HG02943 (cell line): ENCODE results near the gene ENPP6.
A peak's percentile ranks its signal among the peaks of the same experiment; 100 is the strongest.

ENCODE experiments used
- ATAC-seq: cut with Tn5 transposase; IDR thresholded peaks from one replicate; pipeline ENCODE4 v1.9.1; 2021; ENCODE audit warnings: mild to moderate bottlenecking, low read depth, moderate library complexity; ENCODE audit not compliant: unreplicated experiment

Gene ENPP6

GRCh38 chr4:184217634-184218033, at the start of gene ENPP6:
Gene ENPP6, minus strand, starts transcription at chr4:184217873. Its CDS starts 54 bp downstream, at chr4:184217819.
- no peak for ATAC-seq

- no peak for ATAC-seq
Observed at GRCh38 chr4:184267206-184267608, 49.5 kb upstream of the ENPP6 start.

- no peak for ATAC-seq
Observed at GRCh38 chr4:184265546-184266351, 48.1 kb upstream of the ENPP6 start.

- peak; percentile 33 for ATAC-seq
Observed at GRCh38 chr4:184263910-184264732, 46.4 kb upstream of the ENPP6 start.

- no peak for ATAC-seq
Observed at GRCh38 chr4:184263461-184263860, 45.8 kb upstream of the ENPP6 start.

GRCh38 chr4:184262901-184263300, 45.2 kb upstream of the ENPP6 start:
- ATAC-seq: no peak

- no peak for ATAC-seq
Observed at GRCh38 chr4:184261246-184261645, 43.6 kb upstream of the ENPP6 start.

GRCh38 chr4:184259866-184260265, 42.2 kb upstream of the ENPP6 start:
- no peak for ATAC-seq

GRCh38 chr4:184259081-184259480, 41.4 kb upstream of the ENPP6 start:
- ATAC-seq: no peak

GRCh38 chr4:184255871-184256642, 38.4 kb upstream of the ENPP6 start:
- ATAC-seq: no peak

- no peak for ATAC-seq
Observed at GRCh38 chr4:184255361-184255760, 37.7 kb upstream of the ENPP6 start.

GRCh38 chr4:184253072-184253420, 35.4 kb upstream of the ENPP6 start:
- no peak for ATAC-seq

- ATAC-seq: no peak
Observed at GRCh38 chr4:184252136-184253071, 34.7 kb upstream of the ENPP6 start.

- ATAC-seq: no peak
Observed at GRCh38 chr4:184251670-184251980, 34.0 kb upstream of the ENPP6 start.

GRCh38 chr4:184250795-184251669, 33.4 kb upstream of the ENPP6 start:
- ATAC-seq: no peak

GRCh38 chr4:184248216-184248615, 30.5 kb upstream of the ENPP6 start:
- no peak for ATAC-seq

- no peak for ATAC-seq
Observed at GRCh38 chr4:184247421-184247820, 29.7 kb upstream of the ENPP6 start.

- ATAC-seq: no peak
Observed at GRCh38 chr4:184246426-184246825, 28.8 kb upstream of the ENPP6 start.

- ATAC-seq: no peak
Observed at GRCh38 chr4:184238072-184238745, 20.5 kb upstream of the ENPP6 start.
